Measurements from ENCODE around the gene SLC35E3. TPM values are rescaled to one million over a fixed set of nuclear protein-coding genes. Genes with fewer than 3 reads are reported as not detected.

Gene SLC35E3
- total and polyA plus RNA-seq, 3 experiments from 2014 or later = 4.0 to 13.4 (median 5.1) TPM

Other genes starting within 250 kb of the SLC35E3 start
- 100 to 1,000 TPM; 271 to 281 TPM for gene RAP1B, start 135.3 kb upstream of the SLC35E3 start, total RNA-seq
- 589 TPM for gene RAP1B, start 135.3 kb upstream of the SLC35E3 start, polyA plus RNA-seq
- gene NUP107, start 59.2 kb upstream of the SLC35E3 start, total RNA-seq = 100 to 1,000 TPM; 120 to 132 TPM
- 25.3 TPM for gene NUP107, start 59.2 kb upstream of the SLC35E3 start, polyA plus RNA-seq
- gene MDM2, start 62.0 kb downstream of the SLC35E3 start, total RNA-seq = 100 to 1,000 TPM; 237 to 246 TPM
- 25.4 TPM for gene MDM2, start 62.0 kb downstream of the SLC35E3 start, polyA plus RNA-seq
- gene CPM, start 187.0 kb downstream of the SLC35E3 start, total RNA-seq = 1 to 10 TPM; 1.6 to 1.9 TPM
- gene CPM, start 187.0 kb downstream of the SLC35E3 start, polyA plus RNA-seq = 0.26 TPM